GM12875 (cell line): ENCODE results near the gene TMCC3.
"Not testable (repeated sequence)": the region's sequence is repeated elsewhere in the genome, so short reads cannot be mapped to it uniquely, and the experiment has no call there.

Experiments
- H3K4me3 ChIP-seq: one replicate; pipeline ENCODE4 v1.5.1; 2011; ENCODE audit warnings: low read depth, low read length, control low read depth
- CTCF ChIP-seq: IDR thresholded peaks from 2 replicates; pipeline ENCODE4 v1.5.1; 2011; ENCODE audit warnings: low read depth, mild to moderate bottlenecking, control low read depth, inconsistent platforms, low read length, moderate library complexity, borderline replicate concordance; ENCODE audit not compliant: insufficient read depth

The TMCC3 gene, protein sequence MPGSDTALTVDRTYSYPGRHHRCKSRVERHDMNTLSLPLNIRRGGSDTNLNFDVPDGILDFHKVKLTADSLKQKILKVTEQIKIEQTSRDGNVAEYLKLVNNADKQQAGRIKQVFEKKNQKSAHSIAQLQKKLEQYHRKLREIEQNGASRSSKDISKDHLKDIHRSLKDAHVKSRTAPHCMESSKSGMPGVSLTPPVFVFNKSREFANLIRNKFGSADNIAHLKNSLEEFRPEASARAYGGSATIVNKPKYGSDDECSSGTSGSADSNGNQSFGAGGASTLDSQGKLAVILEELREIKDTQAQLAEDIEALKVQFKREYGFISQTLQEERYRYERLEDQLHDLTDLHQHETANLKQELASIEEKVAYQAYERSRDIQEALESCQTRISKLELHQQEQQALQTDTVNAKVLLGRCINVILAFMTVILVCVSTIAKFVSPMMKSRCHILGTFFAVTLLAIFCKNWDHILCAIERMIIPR

GRCh38 chr12:94650143-94651056 lies at the start of gene TMCC3:
Gene TMCC3 (minus strand): TSS chr12:94650557. CDS start chr12:94650430, 127 bp downstream.
- peak within 1 kb of the TSS; percentile 60 for H3K4me3 ChIP-seq
- no peak for TF ChIP-seq CTCF

- no peak overlapping the region for H3K4me3 ChIP-seq
- no peak for TF ChIP-seq CTCF
Measured at GRCh38 chr12:94699801-94700200, 49.4 kb upstream of the TMCC3 start.

DNA sequence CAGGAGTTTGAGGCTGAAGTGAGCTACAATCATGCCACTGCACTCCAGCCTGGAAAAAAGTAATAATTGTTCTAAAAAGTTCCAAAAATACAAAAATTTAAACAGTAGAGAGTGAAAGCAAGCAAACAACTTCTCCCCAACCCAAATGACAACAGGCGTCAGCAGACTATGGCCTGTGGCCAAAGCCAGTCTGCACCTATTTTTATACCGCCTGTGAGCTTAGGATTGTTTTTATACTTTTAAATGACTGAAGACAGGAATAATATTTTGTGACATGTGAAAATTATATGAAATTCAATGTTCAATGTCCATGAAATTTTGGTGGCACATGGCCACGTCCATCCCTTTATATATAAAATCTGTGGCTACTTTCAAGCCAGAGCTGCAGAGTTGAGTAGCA lies 48.2 kb upstream of the TMCC3 start:
- TF ChIP-seq CTCF = no peak
- no peak overlapping the region for H3K4me3 ChIP-seq

- H3K4me3 ChIP-seq = no peak overlapping the region
- no peak for TF ChIP-seq CTCF
Measured at GRCh38 chr12:94697631-94698030, 47.3 kb upstream of the TMCC3 start.

GRCh38 chr12:94694732-94695131 lies 44.4 kb upstream of the TMCC3 start:
- no peak for TF ChIP-seq CTCF
- no peak overlapping the region for H3K4me3 ChIP-seq

DNA sequence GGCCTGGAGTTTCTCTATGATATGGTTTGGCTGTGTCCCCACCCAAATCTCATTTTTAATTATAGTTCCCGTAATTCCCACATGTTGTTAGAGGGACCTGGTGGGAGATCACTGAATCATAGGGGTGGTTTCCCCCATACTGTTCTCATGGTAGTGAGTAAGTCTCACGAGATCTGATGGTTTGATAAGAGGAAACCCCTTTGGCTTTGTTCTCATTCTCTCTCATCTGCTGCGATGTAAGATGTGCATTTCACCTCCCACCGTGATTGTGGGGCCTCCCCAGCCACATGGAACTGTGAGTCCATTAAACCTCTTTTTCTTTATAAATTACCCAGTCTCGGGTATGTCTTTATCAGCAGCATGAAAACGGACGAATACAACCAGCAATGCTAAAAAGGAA lies 42.5 kb upstream of the TMCC3 start:
- not testable (repeated sequence) for H3K4me3 ChIP-seq

GRCh38 chr12:94690198-94690771 lies 39.9 kb upstream of the TMCC3 start:
- no peak overlapping the region for H3K4me3 ChIP-seq
- TF ChIP-seq CTCF = no peak
